DOHH2 (cell line): ENCODE data around the gene TNFSF15.

Experiments used
- EZH2phosphoT487 ChIP-seq: fragments of 200-600 bp; sonication (generic); IDR thresholded peaks from 2 replicates; pipeline ENCODE4 v1.6.1; 2017; ENCODE audit warnings: borderline replicate concordance, mild to moderate bottlenecking, antibody characterized with exemption, low read length, moderate library complexity, mixed read lengths
- TF ChIP-seq, protein P1 (sequence below): fragments of 200-600 bp; sonication (generic); IDR thresholded peaks from one replicate; pipeline ENCODE4 v1.5.1; 2014; ENCODE audit warnings: antibody characterized with exemption, mild to moderate bottlenecking, low read depth, low read length; ENCODE audit not compliant: poor library complexity, severe bottlenecking

DNA sequence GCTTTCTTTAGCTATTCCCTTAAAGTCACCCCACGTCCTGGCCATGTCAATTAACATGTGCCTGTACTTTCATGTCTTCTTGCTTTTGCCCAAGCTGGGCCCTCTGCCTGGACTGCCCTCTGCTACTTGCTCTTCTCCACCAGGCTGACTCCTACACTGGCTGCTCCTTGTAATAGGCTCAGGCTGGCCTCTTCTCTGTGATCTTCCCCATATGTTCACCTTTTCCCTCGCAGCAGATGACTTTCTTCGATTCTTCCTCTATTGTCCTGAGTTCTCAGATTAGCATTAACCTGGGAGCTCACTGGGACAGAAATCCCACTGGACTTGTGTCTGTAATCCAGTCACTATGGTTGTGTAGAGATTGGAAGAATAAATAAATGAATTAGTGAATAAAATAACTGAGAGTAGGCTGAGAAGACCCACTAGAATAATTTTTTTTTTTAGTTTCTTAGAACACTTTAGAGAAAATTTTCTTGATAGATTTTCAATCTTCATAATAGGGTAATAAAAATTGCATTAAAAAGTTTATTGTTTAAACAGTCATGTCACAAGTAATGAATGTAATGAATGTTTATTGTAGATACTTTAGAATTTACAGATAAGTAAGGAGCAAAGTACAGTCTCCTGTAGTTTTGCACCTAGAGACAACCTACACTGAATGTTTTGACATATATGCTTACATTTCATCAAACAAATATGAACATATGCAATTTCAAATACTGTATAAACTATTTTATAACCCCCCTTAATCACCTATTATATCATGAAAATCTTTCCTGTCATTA is 47.4 kb upstream of the TNFSF15 start:
- TF ChIP-seq, protein P1, sequence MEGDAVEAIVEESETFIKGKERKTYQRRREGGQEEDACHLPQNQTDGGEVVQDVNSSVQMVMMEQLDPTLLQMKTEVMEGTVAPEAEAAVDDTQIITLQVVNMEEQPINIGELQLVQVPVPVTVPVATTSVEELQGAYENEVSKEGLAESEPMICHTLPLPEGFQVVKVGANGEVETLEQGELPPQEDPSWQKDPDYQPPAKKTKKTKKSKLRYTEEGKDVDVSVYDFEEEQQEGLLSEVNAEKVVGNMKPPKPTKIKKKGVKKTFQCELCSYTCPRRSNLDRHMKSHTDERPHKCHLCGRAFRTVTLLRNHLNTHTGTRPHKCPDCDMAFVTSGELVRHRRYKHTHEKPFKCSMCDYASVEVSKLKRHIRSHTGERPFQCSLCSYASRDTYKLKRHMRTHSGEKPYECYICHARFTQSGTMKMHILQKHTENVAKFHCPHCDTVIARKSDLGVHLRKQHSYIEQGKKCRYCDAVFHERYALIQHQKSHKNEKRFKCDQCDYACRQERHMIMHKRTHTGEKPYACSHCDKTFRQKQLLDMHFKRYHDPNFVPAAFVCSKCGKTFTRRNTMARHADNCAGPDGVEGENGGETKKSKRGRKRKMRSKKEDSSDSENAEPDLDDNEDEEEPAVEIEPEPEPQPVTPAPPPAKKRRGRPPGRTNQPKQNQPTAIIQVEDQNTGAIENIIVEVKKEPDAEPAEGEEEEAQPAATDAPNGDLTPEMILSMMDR, result no peak
- no peak for TF ChIP-seq EZH2phosphoT487
